ENCODE measurements around the gene ADARB2. TPM values are rescaled to one million over a fixed set of nuclear protein-coding genes. Genes with fewer than 3 reads are reported as not detected.
A peak's percentile ranks its signal among the peaks of the same experiment; 100 is the strongest.

Gene ADARB2
- total RNA-seq, 4 donors from 2014 or later: 2.3 to 3.7 (median 2.6) TPM

- Histone ChIP-seq H3K27ac (replicated peaks in 1 of 4) (no peak overlapping the region), H3K4me1 (peaks cover 0 to 13% (median 0%) of the 10 kb centered on the region in 4 donors), H3K4me3 (no peak overlapping the region), H3K36me3 (no peaks in the 10 kb centered on the region), H3K27me3 (peaks cover 0 to 51% (median 0%) of the 10 kb centered on the region in 4 donors), H3K9me3 (no peaks in the 10 kb centered on the region)
- TF ChIP-seq CTCF (IDR thresholded peaks at IDR 0.05): no peak
- no peak for TF ChIP-seq POLR2AphosphoS5 (IDR thresholded peaks at IDR 0.05)
- TF ChIP-seq EP300 (IDR thresholded peaks at IDR 0.05): no peak
- no peak for TF ChIP-seq POLR2A (IDR thresholded peaks at IDR 0.05; ENCODE audit: low read depth)
- WGBS: 57% methylated on average over 41 of the region's 63 CpGs
- peak; percentile 64 for DNase-seq (ENCODE audit: extremely low spot score)
- intact Hi-C loops (cut with DNase I): no loop called here
These were observed 373.7 kb downstream of the ADARB2 start for GRCh38 chr10:1363446-1364121.

GRCh38 chr10:1362589-1363445 is 374.5 kb downstream of the ADARB2 start:
- no peak for TF ChIP-seq POLR2A (IDR thresholded peaks at IDR 0.05; ENCODE audit: low read depth)
- TF ChIP-seq EP300 (IDR thresholded peaks at IDR 0.05): no peak
- no peak for TF ChIP-seq CTCF (IDR thresholded peaks at IDR 0.05)
- TF ChIP-seq POLR2AphosphoS5 (IDR thresholded peaks at IDR 0.05): no peak
- intact Hi-C loops (cut with DNase I): no loop called here
- Histone ChIP-seq H3K36me3 (no peaks in the 10 kb centered on the region), H3K27ac (replicated peaks in 1 of 4) (no peak overlapping the region), H3K9me3 (no peaks in the 10 kb centered on the region), H3K27me3 (peaks cover 0 to 43% (median 0%) of the 10 kb centered on the region in 4 donors), H3K4me1 (peaks cover 0 to 13% (median 0%) of the 10 kb centered on the region in 4 donors), H3K4me3 (no peak overlapping the region)
- 63% methylated on average over 41 of the region's 101 CpGs for WGBS
- no peak for DNase-seq (ENCODE audit: extremely low spot score)

- Histone ChIP-seq H3K4me3 (no peak overlapping the region), H3K4me1 (peaks cover 0 to 13% (median 0%) of the 10 kb centered on the region in 4 donors), H3K9me3 (no peaks in the 10 kb centered on the region), H3K27me3 (peaks cover 0 to 48% (median 0%) of the 10 kb centered on the region in 4 donors), H3K27ac (replicated peaks in 1 of 4) (no peak overlapping the region), H3K36me3 (no peaks in the 10 kb centered on the region)
- 88% methylated on average over 13 of the region's 13 CpGs for WGBS
- DNase-seq (ENCODE audit: extremely low spot score): no peak
- TF ChIP-seq EP300 (IDR thresholded peaks at IDR 0.05): no peak
- TF ChIP-seq POLR2A (IDR thresholded peaks at IDR 0.05; ENCODE audit: low read depth): no peak
- no peak for TF ChIP-seq CTCF (IDR thresholded peaks at IDR 0.05)
- no peak for TF ChIP-seq POLR2AphosphoS5 (IDR thresholded peaks at IDR 0.05)
- intact Hi-C loops (cut with DNase I): no loop called here
These were observed 375.8 kb downstream of the ADARB2 start for GRCh38 chr10:1361411-1362105.

GRCh38 chr10:1360558-1361164 is 376.7 kb downstream of the ADARB2 start:
- no peak for DNase-seq (ENCODE audit: extremely low spot score)
- no peaks in the 10 kb centered on the region for H3K9me3 ChIP-seq
- H3K4me1 ChIP-seq: peaks cover 0 to 13% (median 0%) of the 10 kb centered on the region in 4 donors
- intact Hi-C loops (cut with DNase I): no loop called here
- no peaks in the 10 kb centered on the region for H3K36me3 ChIP-seq
- H3K4me3 ChIP-seq: no peak overlapping the region
- TF ChIP-seq CTCF (IDR thresholded peaks at IDR 0.05): no peak
- no peak for TF ChIP-seq EP300 (IDR thresholded peaks at IDR 0.05)
- TF ChIP-seq POLR2A (IDR thresholded peaks at IDR 0.05; ENCODE audit: low read depth): no peak
- no peak for TF ChIP-seq POLR2AphosphoS5 (IDR thresholded peaks at IDR 0.05)
- 29% methylated on average over 15 of the region's 20 CpGs for WGBS
- no peak overlapping the region for H3K27ac ChIP-seq (replicated peaks in 1 of 4)
- H3K27me3 ChIP-seq: peaks cover 0 to 48% (median 0%) of the 10 kb centered on the region in 4 donors

Measured in esophagus muscularis mucosa (tissue), 4 donors.